Measurements from ENCODE around the gene DCAF17. TPM values are rescaled to one million over a fixed set of nuclear protein-coding genes. Genes with fewer than 3 reads are reported as not detected.

Gene DCAF17
- total and polyA plus RNA-seq, 2 of the 13 experiments (the other 11 are each of a cell fraction or from before 2014, with no cell fraction given) = 13.7 to 30.0 TPM

- TF ChIP-seq ERF (CRISPR knock-in tag; IDR thresholded peaks at IDR 0.05) (no peak), GRHL1 (CRISPR knock-in tag; conservative IDR thresholded peaks at IDR 0.05) (no peak), HNF4A (CRISPR knock-in tag; IDR thresholded peaks at IDR 0.05) (peak; percentile 39; the same call in 1 of the 2 replicates), ZNF780A (CRISPR knock-in tag; IDR thresholded peaks at IDR 0.05) (0 out of 2 replicates have a peak, but pooled peaks have one; percentile 4), ONECUT2 (CRISPR knock-in tag; IDR thresholded peaks at IDR 0.05) (no peak), ZNF879 (CRISPR knock-in tag; IDR thresholded peaks at IDR 0.05) (0 out of 2 replicates have a peak, but pooled peaks have one; percentile 5), FIP1L1 (IDR thresholded peaks at IDR 0.05; ENCODE audit: borderline replicate concordance, insufficient read depth, low read depth, low read length) (no peak), ZKSCAN1 (IDR thresholded peaks at IDR 0.05; ENCODE audit: low read length) (no peak), ZNF34 (CRISPR knock-in tag; IDR thresholded peaks at IDR 0.05; ENCODE audit: borderline replicate concordance) (0 out of 2 replicates have a peak, but pooled peaks have one; percentile 22), DPF2 (CRISPR knock-in tag; IDR thresholded peaks at IDR 0.05; ENCODE audit: borderline replicate concordance, low read depth) (no peak), KLF13 (CRISPR knock-in tag; IDR thresholded peaks at IDR 0.05) (no peak)
- TF ChIP-seq, protein P1, sequence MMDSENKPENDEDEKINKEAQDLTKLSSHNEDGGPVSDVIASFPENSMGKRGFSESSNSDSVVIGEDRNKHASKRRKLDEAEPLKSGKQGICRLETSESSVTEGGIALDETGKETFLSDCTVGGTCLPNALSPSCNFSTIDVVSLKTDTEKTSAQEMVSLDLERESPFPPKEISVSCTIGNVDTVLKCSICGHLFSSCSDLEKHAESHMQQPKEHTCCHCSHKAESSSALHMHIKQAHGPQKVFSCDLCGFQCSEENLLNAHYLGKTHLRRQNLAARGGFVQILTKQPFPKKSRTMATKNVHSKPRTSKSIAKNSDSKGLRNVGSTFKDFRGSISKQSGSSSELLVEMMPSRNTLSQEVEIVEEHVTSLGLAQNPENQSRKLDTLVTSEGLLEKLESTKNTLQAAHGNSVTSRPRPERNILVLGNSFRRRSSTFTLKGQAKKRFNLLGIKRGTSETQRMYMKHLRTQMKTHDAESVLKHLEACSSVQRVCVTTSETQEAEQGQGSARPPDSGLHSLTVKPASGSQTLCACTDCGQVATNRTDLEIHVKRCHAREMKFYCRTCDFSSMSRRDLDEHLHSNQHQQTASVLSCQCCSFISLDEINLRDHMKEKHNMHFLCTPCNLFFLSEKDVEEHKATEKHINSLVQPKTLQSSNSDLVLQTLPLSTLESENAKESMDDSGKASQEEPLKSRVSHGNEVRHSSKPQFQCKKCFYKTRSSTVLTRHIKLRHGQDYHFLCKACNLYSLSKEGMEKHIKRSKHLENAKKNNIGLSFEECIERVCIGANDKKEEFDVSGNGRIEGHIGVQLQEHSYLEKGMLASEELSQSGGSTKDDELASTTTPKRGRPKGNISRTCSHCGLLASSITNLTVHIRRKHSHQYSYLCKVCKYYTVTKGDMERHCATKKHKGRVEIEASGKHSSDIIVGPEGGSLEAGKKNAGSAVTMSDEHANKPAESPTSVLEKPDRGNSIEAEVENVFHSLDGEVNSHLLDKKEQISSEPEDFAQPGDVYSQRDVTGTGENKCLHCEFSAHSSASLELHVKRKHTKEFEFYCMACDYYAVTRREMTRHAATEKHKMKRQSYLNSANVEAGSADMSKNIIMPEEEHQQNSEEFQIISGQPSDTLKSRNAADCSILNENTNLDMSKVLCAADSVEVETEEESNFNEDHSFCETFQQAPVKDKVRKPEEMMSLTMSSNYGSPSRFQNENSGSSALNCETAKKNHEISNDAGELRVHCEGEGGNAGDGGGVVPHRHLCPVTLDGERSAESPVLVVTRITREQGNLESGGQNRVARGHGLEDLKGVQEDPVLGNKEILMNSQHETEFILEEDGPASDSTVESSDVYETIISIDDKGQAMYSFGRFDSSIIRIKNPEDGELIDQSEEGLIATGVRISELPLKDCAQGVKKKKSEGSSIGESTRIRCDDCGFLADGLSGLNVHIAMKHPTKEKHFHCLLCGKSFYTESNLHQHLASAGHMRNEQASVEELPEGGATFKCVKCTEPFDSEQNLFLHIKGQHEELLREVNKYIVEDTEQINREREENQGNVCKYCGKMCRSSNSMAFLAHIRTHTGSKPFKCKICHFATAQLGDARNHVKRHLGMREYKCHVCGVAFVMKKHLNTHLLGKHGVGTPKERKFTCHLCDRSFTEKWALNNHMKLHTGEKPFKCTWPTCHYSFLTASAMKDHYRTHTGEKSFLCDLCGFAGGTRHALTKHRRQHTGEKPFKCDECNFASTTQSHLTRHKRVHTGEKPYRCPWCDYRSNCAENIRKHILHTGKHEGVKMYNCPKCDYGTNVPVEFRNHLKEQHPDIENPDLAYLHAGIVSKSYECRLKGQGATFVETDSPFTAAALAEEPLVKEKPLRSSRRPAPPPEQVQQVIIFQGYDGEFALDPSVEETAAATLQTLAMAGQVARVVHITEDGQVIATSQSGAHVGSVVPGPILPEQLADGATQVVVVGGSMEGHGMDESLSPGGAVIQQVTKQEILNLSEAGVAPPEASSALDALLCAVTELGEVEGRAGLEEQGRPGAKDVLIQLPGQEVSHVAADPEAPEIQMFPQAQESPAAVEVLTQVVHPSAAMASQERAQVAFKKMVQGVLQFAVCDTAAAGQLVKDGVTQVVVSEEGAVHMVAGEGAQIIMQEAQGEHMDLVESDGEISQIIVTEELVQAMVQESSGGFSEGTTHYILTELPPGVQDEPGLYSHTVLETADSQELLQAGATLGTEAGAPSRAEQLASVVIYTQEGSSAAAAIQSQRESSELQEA (CRISPR knock-in tag; IDR thresholded peaks at IDR 0.05; ENCODE audit: not compliant biosample characterization) = peak; percentile 15
- TF ChIP-seq, protein P2, sequence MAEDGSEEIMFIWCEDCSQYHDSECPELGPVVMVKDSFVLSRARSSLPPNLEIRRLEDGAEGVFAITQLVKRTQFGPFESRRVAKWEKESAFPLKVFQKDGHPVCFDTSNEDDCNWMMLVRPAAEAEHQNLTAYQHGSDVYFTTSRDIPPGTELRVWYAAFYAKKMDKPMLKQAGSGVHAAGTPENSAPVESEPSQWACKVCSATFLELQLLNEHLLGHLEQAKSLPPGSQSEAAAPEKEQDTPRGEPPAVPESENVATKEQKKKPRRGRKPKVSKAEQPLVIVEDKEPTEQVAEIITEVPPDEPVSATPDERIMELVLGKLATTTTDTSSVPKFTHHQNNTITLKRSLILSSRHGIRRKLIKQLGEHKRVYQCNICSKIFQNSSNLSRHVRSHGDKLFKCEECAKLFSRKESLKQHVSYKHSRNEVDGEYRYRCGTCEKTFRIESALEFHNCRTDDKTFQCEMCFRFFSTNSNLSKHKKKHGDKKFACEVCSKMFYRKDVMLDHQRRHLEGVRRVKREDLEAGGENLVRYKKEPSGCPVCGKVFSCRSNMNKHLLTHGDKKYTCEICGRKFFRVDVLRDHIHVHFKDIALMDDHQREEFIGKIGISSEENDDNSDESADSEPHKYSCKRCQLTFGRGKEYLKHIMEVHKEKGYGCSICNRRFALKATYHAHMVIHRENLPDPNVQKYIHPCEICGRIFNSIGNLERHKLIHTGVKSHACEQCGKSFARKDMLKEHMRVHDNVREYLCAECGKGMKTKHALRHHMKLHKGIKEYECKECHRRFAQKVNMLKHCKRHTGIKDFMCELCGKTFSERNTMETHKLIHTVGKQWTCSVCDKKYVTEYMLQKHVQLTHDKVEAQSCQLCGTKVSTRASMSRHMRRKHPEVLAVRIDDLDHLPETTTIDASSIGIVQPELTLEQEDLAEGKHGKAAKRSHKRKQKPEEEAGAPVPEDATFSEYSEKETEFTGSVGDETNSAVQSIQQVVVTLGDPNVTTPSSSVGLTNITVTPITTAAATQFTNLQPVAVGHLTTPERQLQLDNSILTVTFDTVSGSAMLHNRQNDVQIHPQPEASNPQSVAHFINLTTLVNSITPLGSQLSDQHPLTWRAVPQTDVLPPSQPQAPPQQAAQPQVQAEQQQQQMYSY (CRISPR knock-in tag; IDR thresholded peaks at IDR 0.05) = no peak
These were observed 860 bp upstream of the DCAF17 start (continued) for GRCh38 chr2:171432969-171433762.
